ENCODE measurements around the gene PLEKHM1. TPM values are rescaled to one million over a fixed set of nuclear protein-coding genes. Genes with fewer than 3 reads are reported as not detected.
"Not testable (repeated sequence)": the region's sequence is repeated elsewhere in the genome, so short reads cannot be mapped to it uniquely, and the experiment has no call there.

The PLEKHM1 gene
- total and polyA plus RNA-seq, 2 experiments from 2014 or later, result 18.4 to 23.8 TPM

DNA sequence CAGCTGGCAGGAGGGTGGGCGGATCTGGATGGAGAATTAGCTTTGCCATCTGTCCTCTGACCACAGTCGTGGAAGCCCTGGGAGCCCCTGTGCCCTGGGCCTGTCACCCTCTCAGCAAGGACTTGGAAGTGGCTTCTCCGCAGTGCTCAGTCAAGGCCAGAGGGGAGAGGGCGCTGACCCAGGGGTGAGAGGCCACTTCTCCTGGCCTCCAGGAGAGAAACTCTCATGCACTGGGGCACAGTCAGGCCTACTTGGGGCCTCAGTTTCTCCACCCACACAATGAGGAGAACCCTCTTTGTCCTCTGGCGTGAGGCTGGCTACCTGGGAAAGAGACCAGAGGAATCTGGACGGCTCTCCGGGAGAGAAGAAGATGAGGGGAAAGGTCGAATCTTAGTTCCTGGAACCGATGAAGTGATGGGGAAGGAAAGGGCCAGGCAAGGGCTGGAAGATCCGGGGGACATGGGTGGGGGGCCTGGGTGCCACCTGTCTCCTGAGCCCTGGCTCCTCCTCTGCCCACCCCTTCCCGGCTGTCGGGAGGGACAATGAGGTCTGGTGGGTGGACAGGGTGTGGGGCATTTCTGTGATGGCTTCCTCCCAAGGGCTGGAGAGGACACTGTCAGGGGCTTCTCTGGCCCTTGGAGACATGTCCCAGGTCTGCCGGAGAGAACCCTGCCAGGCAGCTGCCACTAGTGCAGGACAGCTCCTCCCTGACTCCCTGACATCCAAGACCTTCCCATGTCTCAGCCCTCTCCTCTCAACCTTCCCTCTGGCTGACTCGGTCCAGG, 48.8 kb downstream of the PLEKHM1 start:
- Histone ChIP-seq H3K9me3 (ENCODE audit: low read depth) (no peaks in the 10 kb centered on the region), H2AFZ (no peak overlapping the region), H3K4me1 (ENCODE audit: insufficient read depth) (no peaks in the 10 kb centered on the region), H3K9me2 (replicated peaks; ENCODE audit: insufficient read depth) (no peaks in the 10 kb centered on the region), H3K27ac (no peak overlapping the region), H3K4me3 (no peak overlapping the region), H3K27me3 (no peaks in the 10 kb centered on the region), H3K4me2 (no peak overlapping the region), H4K20me1 (ENCODE audit: insufficient read depth, poor library complexity, severe bottlenecking) (no peaks in the 10 kb centered on the region), H3K79me2 (no peaks in the 10 kb centered on the region), H3K36me3 (replicated peaks; ENCODE audit: insufficient read depth, low read depth) (no peaks in the 10 kb centered on the region)
- DNase-seq (ENCODE audit: low spot score), result no peak
- WGBS (ENCODE audit: low lambda C conversion rate, missing lambda C conversion rate), result 88% methylated on average over 14 of the region's 14 CpGs
- TF ChIP-seq, protein P1, sequence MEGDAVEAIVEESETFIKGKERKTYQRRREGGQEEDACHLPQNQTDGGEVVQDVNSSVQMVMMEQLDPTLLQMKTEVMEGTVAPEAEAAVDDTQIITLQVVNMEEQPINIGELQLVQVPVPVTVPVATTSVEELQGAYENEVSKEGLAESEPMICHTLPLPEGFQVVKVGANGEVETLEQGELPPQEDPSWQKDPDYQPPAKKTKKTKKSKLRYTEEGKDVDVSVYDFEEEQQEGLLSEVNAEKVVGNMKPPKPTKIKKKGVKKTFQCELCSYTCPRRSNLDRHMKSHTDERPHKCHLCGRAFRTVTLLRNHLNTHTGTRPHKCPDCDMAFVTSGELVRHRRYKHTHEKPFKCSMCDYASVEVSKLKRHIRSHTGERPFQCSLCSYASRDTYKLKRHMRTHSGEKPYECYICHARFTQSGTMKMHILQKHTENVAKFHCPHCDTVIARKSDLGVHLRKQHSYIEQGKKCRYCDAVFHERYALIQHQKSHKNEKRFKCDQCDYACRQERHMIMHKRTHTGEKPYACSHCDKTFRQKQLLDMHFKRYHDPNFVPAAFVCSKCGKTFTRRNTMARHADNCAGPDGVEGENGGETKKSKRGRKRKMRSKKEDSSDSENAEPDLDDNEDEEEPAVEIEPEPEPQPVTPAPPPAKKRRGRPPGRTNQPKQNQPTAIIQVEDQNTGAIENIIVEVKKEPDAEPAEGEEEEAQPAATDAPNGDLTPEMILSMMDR (IDR thresholded peaks at IDR 0.05; ENCODE audit: poor library complexity), result no peak
- no peak for TF ChIP-seq EZH2 (IDR thresholded peaks at IDR 0.05; ENCODE audit: borderline replicate concordance)
- no peak for TF ChIP-seq EZH2phosphoT487 (IDR thresholded peaks at IDR 0.05; ENCODE audit: low read depth, severe bottlenecking, unreplicated experiment)

GRCh38 chr17:45440839-45441515, 49.5 kb downstream of the PLEKHM1 start:
- DNase-seq (ENCODE audit: low spot score); H3K9me2 ChIP-seq (replicated peaks; ENCODE audit: insufficient read depth): not testable (repeated sequence)

GRCh38 chr17:45440161-45440778, 50.3 kb downstream of the PLEKHM1 start:
- no peak overlapping the region for H3K27ac ChIP-seq
- DNase-seq (ENCODE audit: low spot score), result peak; percentile 60

More at GRCh38 chr17:45440839-45441515, 49.5 kb downstream of the PLEKHM1 start:
- H3K27me3 ChIP-seq; H3K27ac ChIP-seq; H3K79me2 ChIP-seq; H3K4me3 ChIP-seq; H3K36me3 ChIP-seq (replicated peaks; ENCODE audit: insufficient read depth, low read depth); H2AFZ ChIP-seq; H4K20me1 ChIP-seq (ENCODE audit: insufficient read depth, poor library complexity, severe bottlenecking); H3K9me3 ChIP-seq (ENCODE audit: low read depth); H3K4me1 ChIP-seq (ENCODE audit: insufficient read depth); H3K4me2 ChIP-seq: not testable (repeated sequence)
- 93% methylated on average over 7 of the region's 7 CpGs for WGBS (ENCODE audit: low lambda C conversion rate, missing lambda C conversion rate)

More at GRCh38 chr17:45440161-45440778, 50.3 kb downstream of the PLEKHM1 start:
- H3K79me2 ChIP-seq, result no peaks in the 10 kb centered on the region
- no peaks in the 10 kb centered on the region for H3K27me3 ChIP-seq
- no peak overlapping the region for H3K4me2 ChIP-seq
- H3K4me1 ChIP-seq (ENCODE audit: insufficient read depth), result no peaks in the 10 kb centered on the region
- no peaks in the 10 kb centered on the region for H3K9me2 ChIP-seq (replicated peaks; ENCODE audit: insufficient read depth)
- no peak overlapping the region for H3K4me3 ChIP-seq
- H3K36me3 ChIP-seq (replicated peaks; ENCODE audit: insufficient read depth, low read depth), result no peaks in the 10 kb centered on the region
- TF ChIP-seq, protein P1 (IDR thresholded peaks at IDR 0.05; ENCODE audit: poor library complexity), result no peak
- no peak for TF ChIP-seq EZH2 (IDR thresholded peaks at IDR 0.05; ENCODE audit: borderline replicate concordance)
- no peak for TF ChIP-seq EZH2phosphoT487 (IDR thresholded peaks at IDR 0.05; ENCODE audit: low read depth, severe bottlenecking, unreplicated experiment)
- no peaks in the 10 kb centered on the region for H3K9me3 ChIP-seq (ENCODE audit: low read depth)
- no peak overlapping the region for H2AFZ ChIP-seq
- WGBS (ENCODE audit: low lambda C conversion rate, missing lambda C conversion rate), result 37% methylated on average over 10 of the region's 10 CpGs
- no peaks in the 10 kb centered on the region for H4K20me1 ChIP-seq (ENCODE audit: insufficient read depth, poor library complexity, severe bottlenecking)
